ENCODE results near the gene GRIK5. TPM values are rescaled to one million over a fixed set of nuclear protein-coding genes. Genes with fewer than 3 reads are reported as not detected.
A peak's percentile ranks its signal among the peaks of the same experiment; 100 is the strongest.

GRIK5 gene
- total RNA-seq, 4 donors from 2014 or later = 1.6 to 13.1 (median 3.6) TPM

- WGBS, 2 donors (ENCODE audit: low coverage in 1 of 2) = 0 to 1% methylated on average over 9 to 12 of the region's 33 CpGs
- Histone ChIP-seq H3K27me3 (no peaks in the 10 kb centered on the region), H3K36me3 (peaks cover 0 to 26% (median 11%) of the 10 kb centered on the region in 4 donors), H3K4me1 (peaks cover 18 to 33% (median 20%) of the 10 kb centered on the region in 4 donors), H3K27ac (peak overlapping the region; percentile 94 to 99 (median 96)), H3K4me3 (peak overlapping the region; percentile 94 to 97 (median 96)), H3K9me3 (no peaks in the 10 kb centered on the region)
- peak; percentile 58 for DNase-seq
- TF ChIP-seq POLR2AphosphoS5 (IDR thresholded peaks at IDR 0.05) (no peak), EP300 (IDR thresholded peaks at IDR 0.05; ENCODE audit: low read depth) (no peak), POLR2A (IDR thresholded peaks at IDR 0.05) (no peak)
- TF ChIP-seq, protein P1, sequence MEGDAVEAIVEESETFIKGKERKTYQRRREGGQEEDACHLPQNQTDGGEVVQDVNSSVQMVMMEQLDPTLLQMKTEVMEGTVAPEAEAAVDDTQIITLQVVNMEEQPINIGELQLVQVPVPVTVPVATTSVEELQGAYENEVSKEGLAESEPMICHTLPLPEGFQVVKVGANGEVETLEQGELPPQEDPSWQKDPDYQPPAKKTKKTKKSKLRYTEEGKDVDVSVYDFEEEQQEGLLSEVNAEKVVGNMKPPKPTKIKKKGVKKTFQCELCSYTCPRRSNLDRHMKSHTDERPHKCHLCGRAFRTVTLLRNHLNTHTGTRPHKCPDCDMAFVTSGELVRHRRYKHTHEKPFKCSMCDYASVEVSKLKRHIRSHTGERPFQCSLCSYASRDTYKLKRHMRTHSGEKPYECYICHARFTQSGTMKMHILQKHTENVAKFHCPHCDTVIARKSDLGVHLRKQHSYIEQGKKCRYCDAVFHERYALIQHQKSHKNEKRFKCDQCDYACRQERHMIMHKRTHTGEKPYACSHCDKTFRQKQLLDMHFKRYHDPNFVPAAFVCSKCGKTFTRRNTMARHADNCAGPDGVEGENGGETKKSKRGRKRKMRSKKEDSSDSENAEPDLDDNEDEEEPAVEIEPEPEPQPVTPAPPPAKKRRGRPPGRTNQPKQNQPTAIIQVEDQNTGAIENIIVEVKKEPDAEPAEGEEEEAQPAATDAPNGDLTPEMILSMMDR (IDR thresholded peaks at IDR 0.05) = no peak
- in situ Hi-C loops (cut with MboI; ENCODE audit: low pct_ligation_motif_present in 1 of 4, low pct_unique_long_range_greater_than_20kb in 1 of 4, low sequenced_read_pairs in 3 of 4) (no loop called here), intact Hi-C loops (cut with DNase I; ENCODE audit: low total_unique reads) (no loop called here)
These were observed 6.5 kb upstream of the GRIK5 start for GRCh38 chr19:42076380-42076944.

DNA sequence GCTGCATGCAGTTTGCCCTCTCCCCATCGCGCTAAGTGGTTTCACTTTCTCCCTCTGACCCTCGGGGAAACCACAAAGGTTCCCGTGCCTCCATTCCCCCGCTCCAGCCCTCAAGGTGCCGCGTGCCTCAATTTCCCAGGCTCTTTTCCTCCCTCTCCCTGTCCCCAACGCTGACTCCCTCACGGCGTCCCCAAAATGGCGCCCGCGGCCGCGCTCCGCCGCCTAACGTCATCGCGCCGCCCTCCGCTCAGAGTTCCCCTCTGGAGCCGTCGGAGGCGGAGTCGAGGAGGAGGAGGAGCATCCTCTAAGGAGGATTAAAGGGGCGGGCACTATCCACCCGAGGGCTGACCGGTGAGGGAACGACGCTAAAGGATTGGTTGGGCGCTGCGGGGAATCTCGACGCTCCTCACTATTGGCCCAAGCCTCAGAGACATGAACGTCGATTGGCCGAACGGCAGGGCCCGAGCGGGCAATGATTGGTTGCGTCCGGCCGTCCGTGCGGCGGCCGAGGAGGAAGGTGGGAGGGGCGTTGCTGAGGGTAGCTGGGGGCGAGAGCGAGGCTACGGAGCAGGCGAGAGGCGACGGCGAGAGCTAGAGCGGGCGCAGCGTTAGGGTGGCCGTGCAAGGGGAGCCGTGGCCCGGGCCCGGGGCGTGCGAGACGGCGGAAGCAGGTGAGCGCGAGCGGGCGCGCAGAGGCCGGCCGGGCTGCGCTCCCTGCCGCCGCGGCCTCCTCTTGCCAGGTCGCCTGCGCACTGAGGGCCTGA is 5.8 kb upstream of the GRIK5 start, which contains the start of gene ZNF574:
ZNF574 (plus strand) TSS at position 551 of the 764 bp plus-strand sequence. CDS start 2,441 bp downstream, outside the sequence.
- no peaks in the 10 kb centered on the region for H3K9me3 ChIP-seq
- peaks cover 18 to 26% (median 19%) of the 10 kb centered on the region in 4 donors for H3K4me1 ChIP-seq
- TF ChIP-seq POLR2A (IDR thresholded peaks at IDR 0.05) = peak; percentile 93
- TF ChIP-seq POLR2AphosphoS5 (IDR thresholded peaks at IDR 0.05) = peak; percentile 89 to 91 (median 89)
- TF ChIP-seq, protein P1 (IDR thresholded peaks at IDR 0.05) = no peak
- H3K27ac ChIP-seq = peak within 1 kb of the TSS; percentile 94 to 99 (median 98)
- 0 to 1% methylated on average over 12 to 61 of the region's 80 CpGs for WGBS, 2 donors (ENCODE audit: low coverage in 1 of 2)
- peaks cover 0 to 19% (median 6%) of the 10 kb centered on the region in 4 donors for H3K36me3 ChIP-seq
- in situ Hi-C loops (cut with MboI; ENCODE audit: low pct_ligation_motif_present in 1 of 4, low pct_unique_long_range_greater_than_20kb in 1 of 4, low sequenced_read_pairs in 3 of 4) = no loop called here
- peak within 1 kb of the TSS; percentile 94 to 97 (median 96) for H3K4me3 ChIP-seq
- intact Hi-C loops (cut with DNase I; ENCODE audit: low total_unique reads) = no loop called here
- peak; percentile 98 for DNase-seq
- no peaks in the 10 kb centered on the region for H3K27me3 ChIP-seq

DNA sequence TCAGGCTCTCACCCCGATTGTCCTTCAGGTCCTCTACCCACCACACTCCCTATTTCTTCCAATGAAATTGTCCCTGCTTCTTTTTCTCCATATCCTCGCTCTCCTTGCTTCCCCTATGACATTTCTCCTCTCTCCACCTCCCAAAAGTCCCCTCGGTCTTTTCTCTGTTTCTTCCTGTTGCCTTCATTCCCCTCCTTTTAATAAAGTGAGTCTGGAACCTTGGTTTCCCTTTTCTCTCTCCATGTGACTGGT is 5.3 kb upstream of the GRIK5 start:
- H3K4me3 ChIP-seq = peak overlapping the region; percentile 69 to 97 (median 82)
- in situ Hi-C loops (cut with MboI; ENCODE audit: low pct_ligation_motif_present in 1 of 4, low pct_unique_long_range_greater_than_20kb in 1 of 4, low sequenced_read_pairs in 3 of 4) (no loop called here), intact Hi-C loops (cut with DNase I; ENCODE audit: low total_unique reads) (no loop called here)
- peaks cover 18 to 29% (median 20%) of the 10 kb centered on the region in 4 donors for H3K4me1 ChIP-seq
- H3K36me3 ChIP-seq = peaks cover 0 to 14% (median 3%) of the 10 kb centered on the region in 4 donors
- no peaks in the 10 kb centered on the region for H3K9me3 ChIP-seq
- DNase-seq = no peak
- H3K27me3 ChIP-seq = peaks cover under 1% of the 10 kb centered on the region
- peak overlapping the region; percentile 94 to 99 (median 98) for H3K27ac ChIP-seq
- 0 to 8% methylated on average over 2 to 3 of the region's 3 CpGs for WGBS, 2 donors (ENCODE audit: low coverage in 1 of 2)
- TF ChIP-seq EP300 (IDR thresholded peaks at IDR 0.05; ENCODE audit: low read depth) (no peak), POLR2AphosphoS5 (IDR thresholded peaks at IDR 0.05) (no peak), POLR2A (IDR thresholded peaks at IDR 0.05) (no peak)
- TF ChIP-seq, protein P1 (IDR thresholded peaks at IDR 0.05) = no peak

- DNase-seq = peak; percentile 43
- peaks cover 0 to 11% (median under 1%) of the 10 kb centered on the region in 4 donors for H3K36me3 ChIP-seq
- TF ChIP-seq POLR2A (IDR thresholded peaks at IDR 0.05) = no peak
- TF ChIP-seq, protein P1 (IDR thresholded peaks at IDR 0.05) = peak in 2 of 5 experiments; percentile 19 to 21
- 56 to 80% methylated on average over 13 to 26 of the region's 27 CpGs for WGBS, 2 donors (ENCODE audit: low coverage in 1 of 2)
- in situ Hi-C loops (cut with MboI; ENCODE audit: low pct_ligation_motif_present in 1 of 4, low pct_unique_long_range_greater_than_20kb in 1 of 4, low sequenced_read_pairs in 3 of 4) = no loop called here
- peak overlapping the region; percentile 69 to 97 (median 82) for H3K4me3 ChIP-seq
- H3K4me1 ChIP-seq = peaks cover 18 to 34% (median 24%) of the 10 kb centered on the region in 4 donors
- intact Hi-C loops (cut with DNase I; ENCODE audit: low total_unique reads) = no loop called here
- no peaks in the 10 kb centered on the region for H3K9me3 ChIP-seq
- H3K27ac ChIP-seq = peak overlapping the region; percentile 94 to 99 (median 98)
- H3K27me3 ChIP-seq = peaks cover 6% of the 10 kb centered on the region
These were observed 4.7 kb upstream of the GRIK5 start for GRCh38 chr19:42074513-42075363.
